GM21528 (cell line): Measurements from ENCODE around the gene UHRF1.
"Not testable (repeated sequence)": the region's sequence is repeated elsewhere in the genome, so short reads cannot be mapped to it uniquely, and the experiment has no call there.

Experiments used
- ATAC-seq: cut with Tn5 transposase; IDR thresholded peaks from one replicate; pipeline ENCODE4 v1.9.1; 2021; ENCODE audit warnings: mild to moderate bottlenecking, moderate library complexity; ENCODE audit not compliant: unreplicated experiment, low FRiP score

UHRF1 gene

GRCh38 chr19:4930664-4931063, 21.4 kb downstream of the UHRF1 start:
- ATAC-seq, result no peak

DNA sequence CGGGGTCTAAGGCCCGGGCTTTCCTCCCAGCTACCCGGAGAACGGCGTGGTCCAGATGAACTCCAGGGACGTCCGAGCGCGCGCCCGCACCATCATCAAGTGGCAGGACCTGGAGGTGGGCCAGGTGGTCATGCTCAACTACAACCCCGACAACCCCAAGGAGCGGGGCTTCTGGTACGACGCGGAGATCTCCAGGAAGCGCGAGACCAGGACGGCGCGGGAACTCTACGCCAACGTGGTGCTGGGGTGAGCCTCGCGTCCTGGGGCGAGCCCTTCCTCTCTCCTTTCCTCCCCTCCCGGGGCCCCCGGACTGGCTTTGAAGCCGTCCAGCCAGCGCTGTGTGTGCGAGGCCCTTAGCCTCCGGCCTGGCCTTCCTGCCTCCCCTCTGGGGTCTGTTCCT, 23.4 kb downstream of the UHRF1 start:
- ATAC-seq, result no peak

- ATAC-seq, result no peak
Observed at GRCh38 chr19:4933528-4933927, 24.2 kb downstream of the UHRF1 start.

GRCh38 chr19:4935444-4935843, 26.1 kb downstream of the UHRF1 start:
- no peak for ATAC-seq

DNA sequence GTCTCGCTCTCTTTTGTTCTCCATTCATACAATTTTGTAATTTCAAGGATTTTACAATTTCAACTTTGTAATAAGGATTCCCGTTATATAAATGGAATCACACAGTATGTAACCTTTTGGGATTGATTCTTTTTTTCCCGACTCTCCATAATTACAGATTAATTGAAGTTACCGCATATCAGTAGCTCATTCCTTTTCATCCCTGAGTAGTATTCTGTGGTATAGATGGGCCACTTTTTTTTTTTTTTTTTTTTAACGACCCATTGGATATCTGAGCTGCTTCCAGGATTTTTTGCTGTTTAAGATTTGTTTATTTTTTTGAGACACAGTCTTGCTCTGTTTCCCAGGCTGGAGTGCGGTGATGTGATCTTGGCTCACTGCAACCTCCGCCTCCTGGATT, 27.8 kb downstream of the UHRF1 start:
- ATAC-seq, result no peak

GRCh38 chr19:4938461-4938860, 29.2 kb downstream of the UHRF1 start:
- ATAC-seq, result not testable (repeated sequence)

- no peak for ATAC-seq
Observed at GRCh38 chr19:4939466-4939865, 30.2 kb downstream of the UHRF1 start.

- not testable (repeated sequence) for ATAC-seq
Observed at GRCh38 chr19:4941638-4942169, 32.4 kb downstream of the UHRF1 start.

- not testable (repeated sequence) for ATAC-seq
Observed at GRCh38 chr19:4950650-4951049, 41.3 kb downstream of the UHRF1 start.

GRCh38 chr19:4951656-4952055, 42.4 kb downstream of the UHRF1 start:
- ATAC-seq, result no peak

GRCh38 chr19:4952945-4953344, 43.6 kb downstream of the UHRF1 start:
- no peak for ATAC-seq

GRCh38 chr19:4954320-4955149, 45.2 kb downstream of the UHRF1 start:
- not testable (repeated sequence) for ATAC-seq

DNA sequence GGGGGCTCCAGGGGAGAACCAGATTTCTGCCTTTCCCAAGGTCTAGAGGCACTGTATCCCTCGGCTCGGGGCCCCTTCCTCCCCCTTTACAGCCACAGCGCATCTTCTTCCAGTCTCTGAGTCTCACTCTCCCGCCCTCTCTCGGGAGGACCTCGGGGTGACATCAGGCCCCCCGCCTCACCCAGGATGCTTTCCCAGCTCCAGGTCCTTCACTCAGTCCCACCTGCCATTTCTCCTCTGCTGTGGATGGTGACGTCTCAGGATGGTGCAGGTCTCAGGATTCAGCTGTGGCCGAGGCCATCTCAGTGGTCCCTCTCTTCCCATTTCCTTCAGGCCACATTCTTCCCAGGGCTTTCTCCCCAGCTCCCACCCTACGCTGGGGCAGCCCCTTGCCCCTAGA, 46.0 kb downstream of the UHRF1 start:
- ATAC-seq, result no peak

DNA sequence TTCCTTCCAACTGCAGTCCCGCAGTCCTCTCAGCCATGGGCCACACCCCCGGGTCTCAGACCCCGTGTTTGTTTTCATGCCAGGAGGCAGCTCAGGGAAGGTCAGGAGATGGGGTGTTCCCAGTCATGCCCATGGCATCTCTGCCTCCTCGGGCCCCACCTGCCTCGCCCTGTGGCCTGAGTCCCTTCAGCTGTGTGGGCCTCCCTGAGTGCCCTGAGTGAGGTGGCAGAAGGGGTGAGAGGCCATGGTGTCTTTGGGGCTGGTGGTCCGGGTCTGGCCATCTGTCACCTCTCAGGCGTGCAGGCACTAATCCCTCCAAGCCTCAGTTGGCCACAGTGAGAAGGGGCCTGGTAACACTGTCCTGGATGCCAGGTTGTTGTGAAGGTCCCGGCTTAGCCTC, 48.7 kb downstream of the UHRF1 start:
- no peak for ATAC-seq

- no peak for ATAC-seq
Observed at GRCh38 chr19:4962085-4962619, 52.9 kb downstream of the UHRF1 start.

GRCh38 chr19:4965061-4965460, 55.8 kb downstream of the UHRF1 start:
- ATAC-seq, result no peak

DNA sequence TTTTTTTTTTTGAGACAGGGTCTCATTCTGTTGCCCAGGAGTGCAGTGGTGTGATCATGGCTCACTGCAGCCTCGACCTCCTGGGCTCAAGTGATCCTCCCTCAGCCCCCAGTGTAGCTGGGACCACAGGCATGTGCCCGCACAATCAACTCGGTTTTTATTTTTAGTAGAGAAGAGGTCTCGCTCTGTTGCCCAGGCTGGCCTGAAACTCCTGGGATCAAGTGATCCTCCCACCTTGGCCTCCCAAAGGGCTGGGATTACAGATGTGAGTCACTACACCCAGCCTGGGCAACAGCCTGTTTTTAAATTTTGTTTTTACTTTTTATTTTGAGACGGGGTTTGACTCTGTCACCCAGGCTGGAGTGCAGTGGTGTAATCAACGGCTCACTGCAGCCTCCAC, 57.3 kb downstream of the UHRF1 start:
- ATAC-seq, result no peak

GRCh38 chr19:4967738-4968461, 58.6 kb downstream of the UHRF1 start:
- ATAC-seq, result no peak

- ATAC-seq, result peak; percentile 92
Observed at GRCh38 chr19:4968462-4969291, 59.4 kb downstream of the UHRF1 start, which contains the start of gene KDM4B. Gene KDM4B, plus strand, starts transcription at chr19:4969113. Its CDS starts 63,778 bp downstream, at chr19:5032891.

DNA sequence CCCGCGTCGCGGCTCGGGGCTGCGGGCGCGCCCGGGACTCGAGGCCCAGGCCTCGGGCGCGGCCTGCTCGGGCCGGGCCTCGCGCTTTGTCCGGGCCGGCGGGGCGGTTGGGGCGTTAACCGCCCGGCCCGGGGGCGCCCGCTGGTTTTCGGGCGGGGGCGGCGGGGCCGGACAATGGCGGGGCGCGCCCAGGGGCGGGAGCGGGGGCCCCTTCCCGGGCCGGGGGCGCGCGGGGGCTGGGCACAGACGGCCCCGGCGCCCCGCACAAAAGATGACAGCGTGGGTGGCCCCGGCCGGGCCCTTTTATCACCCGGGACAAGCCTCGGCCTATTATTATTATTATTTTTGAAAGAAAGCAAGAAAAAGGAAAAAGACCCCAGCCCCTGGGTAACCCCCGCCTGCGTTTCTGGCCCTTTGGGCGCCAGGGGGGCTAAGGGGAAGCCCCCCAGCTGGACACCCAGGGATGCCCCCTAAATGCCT, 60.0 kb downstream of the UHRF1 start:
- peak; percentile 0 for ATAC-seq
